Activated B cell treated with CpG ODN at 0.5 μM for 24 hours (primary cell): ENCODE results near the gene KRT4. TPM values are rescaled to one million over a fixed set of nuclear protein-coding genes. Genes with fewer than 3 reads are reported as not detected.
"Not testable (repeated sequence)": the region's sequence is repeated elsewhere in the genome, so short reads cannot be mapped to it uniquely, and the experiment has no call there.

ENCODE experiments used
- ATAC-seq: fragments of 200-7000 bp; cut with Tn5 transposase; one replicate; pipeline ENCODE4 v1.10.0; 2021; ENCODE audit warnings: low read depth, mild to moderate bottlenecking, moderate library complexity
- CTCF ChIA-PET: fragments of 350-600 bp; sonication (Branson Sonifier 250); formaldehyde crosslinking; loops from one replicate; lab custom pipeline; 2021; ENCODE audit warnings: antibody characterized with exemption; lab: Charles Lee
- POLR2A ChIA-PET: fragments of 350-600 bp; sonication (Branson Sonifier 250); formaldehyde crosslinking; loops from one replicate; lab custom pipeline; 2021; ENCODE audit warnings: antibody characterized with exemption; lab: Charles Lee
- DNase-seq: peaks from one replicate; pipeline ENCODE4 v3.0.0; 2022
- H3K27ac Mint-ChIP-seq: one replicate; pipeline ENCODE4 v1.8.0; 2020; ENCODE audit warnings: mixed read lengths
- H3K27me3 Mint-ChIP-seq: one replicate; pipeline ENCODE4 v1.8.0; 2021; ENCODE audit warnings: mixed read lengths
- H3K36me3 Mint-ChIP-seq: one replicate; pipeline ENCODE4 v1.8.0; 2021; ENCODE audit warnings: low read depth, mixed read lengths
- H3K4me1 Mint-ChIP-seq: one replicate; pipeline ENCODE4 v1.8.0; 2021; ENCODE audit warnings: mixed read lengths
- H3K4me3 Mint-ChIP-seq: one replicate; pipeline ENCODE4 v1.8.0; 2020; ENCODE audit warnings: mild to moderate bottlenecking, mixed read lengths
- H3K9me3 Mint-ChIP-seq: one replicate; pipeline ENCODE4 v1.8.0; 2020; ENCODE audit warnings: mixed read lengths
- CTCF ChIP-seq: fragments of 200-600 bp; IDR thresholded peaks from one replicate; pipeline ENCODE4 v1.8.0; 2022; ENCODE audit warnings: antibody characterized with exemption, mild to moderate bottlenecking
- intact Hi-C: fragments of 100-400 bp; cut with micrococcal nuclease; formaldehyde crosslinking; loops from one replicate; pipeline ENCODE4 v1.15.1; 2024
- total RNA-seq: library from RNA; stranded (reverse); gene quantifications from 2 replicates; pipeline ENCODE4 v1.2.3, GENCODE V29; 2022

The KRT4 gene
- total RNA-seq, 1 donor from 2014 or later = not detected

GRCh38 chr12:52763991-52764390, 49.9 kb downstream of the KRT4 start:
- Mint-ChIP-seq H3K36me3 (no peaks in the 10 kb centered on the region), H3K27ac (no peak overlapping the region), H3K4me3 (no peak overlapping the region), H3K9me3 (peaks cover 12% of the 10 kb centered on the region), H3K27me3 (peaks cover 7% of the 10 kb centered on the region), H3K4me1 (no peaks in the 10 kb centered on the region)
- intact Hi-C loops = no loop called here
- ChIA-PET POLR2A (no interaction called here), CTCF (no interaction called here)
- ATAC-seq = no peak
- no peak for DNase-seq
- TF ChIP-seq CTCF = no peak

- no peak for DNase-seq
- POLR2A ChIA-PET = no interaction called here
- Mint-ChIP-seq H3K4me1 (no peaks in the 10 kb centered on the region), H3K27ac (no peak overlapping the region), H3K4me3 (no peak overlapping the region), H3K27me3 (peaks cover 4% of the 10 kb centered on the region), H3K36me3 (no peaks in the 10 kb centered on the region), H3K9me3 (peaks cover 12% of the 10 kb centered on the region)
- CTCF ChIA-PET = no interaction called here
- ATAC-seq = no peak
- intact Hi-C loops = no loop called here
- TF ChIP-seq CTCF = no peak
Measured at GRCh38 chr12:52763036-52763659, 50.8 kb downstream of the KRT4 start.

GRCh38 chr12:52761802-52762201, 52.1 kb downstream of the KRT4 start:
- Mint-ChIP-seq H3K36me3 (no peaks in the 10 kb centered on the region), H3K27ac (no peak overlapping the region), H3K9me3 (peaks cover 12% of the 10 kb centered on the region), H3K4me1 (no peaks in the 10 kb centered on the region), H3K4me3 (no peak overlapping the region), H3K27me3 (peaks cover 4% of the 10 kb centered on the region)
- intact Hi-C loops = no loop called here
- DNase-seq (no peak), ATAC-seq (no peak)
- ChIA-PET POLR2A (no interaction called here), CTCF (no interaction called here)
- no peak for TF ChIP-seq CTCF

- H3K4me3 Mint-ChIP-seq, H3K27me3 Mint-ChIP-seq, intact Hi-C loops, CTCF ChIA-PET, H3K27ac Mint-ChIP-seq, H3K36me3 Mint-ChIP-seq, POLR2A ChIA-PET, H3K4me1 Mint-ChIP-seq, DNase-seq, ATAC-seq: not testable (repeated sequence)
- H3K9me3 Mint-ChIP-seq = peaks cover 12% of the 10 kb centered on the region
Measured at GRCh38 chr12:52761218-52761617, 52.7 kb downstream of the KRT4 start.

GRCh38 chr12:52760623-52761022, 53.3 kb downstream of the KRT4 start:
- ChIA-PET POLR2A (no interaction called here), CTCF (no interaction called here)
- Mint-ChIP-seq H3K36me3 (no peaks in the 10 kb centered on the region), H3K9me3 (peaks cover 12% of the 10 kb centered on the region), H3K27ac (no peak overlapping the region), H3K4me1 (no peaks in the 10 kb centered on the region), H3K27me3 (no peaks in the 10 kb centered on the region), H3K4me3 (no peak overlapping the region)
- TF ChIP-seq CTCF = no peak
- ATAC-seq (no peak), DNase-seq (no peak)
- intact Hi-C loops = no loop called here

GRCh38 chr12:52759695-52760094, 54.2 kb downstream of the KRT4 start:
- ATAC-seq = no peak
- CTCF ChIA-PET = no interaction called here
- POLR2A ChIA-PET = no interaction called here
- TF ChIP-seq CTCF = no peak
- Mint-ChIP-seq H3K9me3 (peaks cover 12% of the 10 kb centered on the region), H3K27ac (no peak overlapping the region), H3K36me3 (no peaks in the 10 kb centered on the region), H3K4me3 (no peak overlapping the region), H3K4me1 (no peaks in the 10 kb centered on the region), H3K27me3 (no peaks in the 10 kb centered on the region)
- DNase-seq = no peak
- intact Hi-C loops = no loop called here
